WERI-Rb-1 (cell line): ENCODE results near the gene PRSS38.

Source experiments
- DNase-seq: peaks from one replicate; pipeline ENCODE4 v3.0.0-alpha.2; 2020
- H3K27ac ChIP-seq: fragments of 250-450 bp; sonication (Bioruptor Pico); 2 replicates; pipeline ENCODE4 v1.5.1; 2020; ENCODE audit warnings: mild to moderate bottlenecking, moderate library complexity
- H3K27me3 ChIP-seq: fragments of 250-450 bp; sonication (Bioruptor Pico); 2 replicates; pipeline ENCODE4 v1.5.1; 2021; ENCODE audit warnings: mild to moderate bottlenecking, low read depth, moderate library complexity; ENCODE audit not compliant: insufficient read depth, severe bottlenecking
- H3K36me3 ChIP-seq: fragments of 250-450 bp; sonication (Bioruptor Pico); 2 replicates; pipeline ENCODE4 v1.5.1; 2020; ENCODE audit warnings: mild to moderate bottlenecking, moderate library complexity
- H3K4me3 ChIP-seq: 2 replicates; pipeline ENCODE4 v1.5.1; 2011; ENCODE audit warnings: low read depth, mild to moderate bottlenecking, control low read depth, low read length
- H3K9me3 ChIP-seq: fragments of 250-450 bp; sonication (Bioruptor Pico); 2 replicates; pipeline ENCODE4 v1.5.1; 2021; ENCODE audit warnings: mild to moderate bottlenecking, moderate library complexity; ENCODE audit not compliant: severe bottlenecking
- CTCF ChIP-seq: IDR thresholded peaks from 2 replicates; pipeline ENCODE4 v1.5.1; 2011; ENCODE audit warnings: low read depth, mild to moderate bottlenecking, control low read depth, inconsistent platforms, low read length

PRSS38 gene

GRCh38 chr1:227849251-227849650 is 33.8 kb downstream of the PRSS38 start:
- DNase-seq: no peak
- Histone ChIP-seq H3K4me3 (no peak overlapping the region), H3K27me3 (no peaks in the 10 kb centered on the region), H3K27ac (no peak overlapping the region), H3K36me3 (no peaks in the 10 kb centered on the region), H3K9me3 (no peaks in the 10 kb centered on the region)
- TF ChIP-seq CTCF: no peak

GRCh38 chr1:227854189-227854588 is 38.7 kb downstream of the PRSS38 start:
- Histone ChIP-seq H3K4me3 (no peak overlapping the region), H3K27me3 (no peaks in the 10 kb centered on the region), H3K36me3 (no peaks in the 10 kb centered on the region), H3K9me3 (no peaks in the 10 kb centered on the region), H3K27ac (no peak overlapping the region)
- TF ChIP-seq CTCF: no peak
- DNase-seq: no peak

- Histone ChIP-seq H3K4me3 (no peak overlapping the region), H3K27me3 (no peaks in the 10 kb centered on the region), H3K36me3 (no peaks in the 10 kb centered on the region), H3K9me3 (no peaks in the 10 kb centered on the region), H3K27ac (no peak overlapping the region)
- TF ChIP-seq CTCF: no peak
- DNase-seq: no peak
These were observed 40.2 kb downstream of the PRSS38 start for GRCh38 chr1:227855687-227856086.

GRCh38 chr1:227856147-227856858 is 40.8 kb downstream of the PRSS38 start:
- no peak overlapping the region for H3K27ac ChIP-seq

GRCh38 chr1:227864882-227865281 is 49.4 kb downstream of the PRSS38 start:
- Histone ChIP-seq H3K9me3 (no peaks in the 10 kb centered on the region), H3K4me3 (no peak overlapping the region), H3K27me3 (no peaks in the 10 kb centered on the region), H3K36me3 (no peaks in the 10 kb centered on the region), H3K27ac (no peak overlapping the region)
- TF ChIP-seq CTCF: no peak
- DNase-seq: no peak

More at GRCh38 chr1:227856147-227856858, 40.8 kb downstream of the PRSS38 start:
- no peaks in the 10 kb centered on the region for H3K36me3 ChIP-seq
- H3K27me3 ChIP-seq: no peaks in the 10 kb centered on the region
- no peak for DNase-seq
- TF ChIP-seq CTCF: no peak
- H3K4me3 ChIP-seq: no peak overlapping the region
- no peaks in the 10 kb centered on the region for H3K9me3 ChIP-seq

- H3K36me3 ChIP-seq: no peaks in the 10 kb centered on the region
- no peak overlapping the region for H3K27ac ChIP-seq
- no peak overlapping the region for H3K4me3 ChIP-seq
- DNase-seq: no peak
- H3K27me3 ChIP-seq: no peaks in the 10 kb centered on the region
- no peaks in the 10 kb centered on the region for H3K9me3 ChIP-seq
- no peak for TF ChIP-seq CTCF
These were observed 53.9 kb downstream of the PRSS38 start for GRCh38 chr1:227869279-227869842.
